ENCODE data around the gene PACSIN1.

DNA sequence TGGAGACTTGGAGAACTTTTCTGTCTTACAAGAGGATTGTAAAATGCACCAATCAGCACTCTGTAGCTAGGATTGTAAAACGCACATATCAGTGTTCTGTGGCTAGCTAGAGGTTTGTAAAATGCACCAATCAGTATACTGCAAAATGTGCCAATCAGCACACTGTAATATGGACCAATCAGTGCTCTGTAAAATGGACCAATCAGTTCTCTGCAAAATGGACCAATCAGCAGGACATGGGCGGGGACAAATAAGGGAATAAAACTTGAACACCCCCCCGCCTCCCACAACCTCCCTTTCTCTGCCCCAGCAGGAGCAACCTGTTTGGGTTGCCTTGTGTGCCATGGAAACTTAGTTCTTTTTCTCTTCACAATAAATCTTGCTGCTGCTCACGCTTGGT, 27.2 kb upstream of the PACSIN1 start:
- TF ChIP-seq, protein P1, sequence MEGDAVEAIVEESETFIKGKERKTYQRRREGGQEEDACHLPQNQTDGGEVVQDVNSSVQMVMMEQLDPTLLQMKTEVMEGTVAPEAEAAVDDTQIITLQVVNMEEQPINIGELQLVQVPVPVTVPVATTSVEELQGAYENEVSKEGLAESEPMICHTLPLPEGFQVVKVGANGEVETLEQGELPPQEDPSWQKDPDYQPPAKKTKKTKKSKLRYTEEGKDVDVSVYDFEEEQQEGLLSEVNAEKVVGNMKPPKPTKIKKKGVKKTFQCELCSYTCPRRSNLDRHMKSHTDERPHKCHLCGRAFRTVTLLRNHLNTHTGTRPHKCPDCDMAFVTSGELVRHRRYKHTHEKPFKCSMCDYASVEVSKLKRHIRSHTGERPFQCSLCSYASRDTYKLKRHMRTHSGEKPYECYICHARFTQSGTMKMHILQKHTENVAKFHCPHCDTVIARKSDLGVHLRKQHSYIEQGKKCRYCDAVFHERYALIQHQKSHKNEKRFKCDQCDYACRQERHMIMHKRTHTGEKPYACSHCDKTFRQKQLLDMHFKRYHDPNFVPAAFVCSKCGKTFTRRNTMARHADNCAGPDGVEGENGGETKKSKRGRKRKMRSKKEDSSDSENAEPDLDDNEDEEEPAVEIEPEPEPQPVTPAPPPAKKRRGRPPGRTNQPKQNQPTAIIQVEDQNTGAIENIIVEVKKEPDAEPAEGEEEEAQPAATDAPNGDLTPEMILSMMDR (conservative IDR thresholded peaks at IDR 0.05; ENCODE audit: low read length), result no peak
- TF ChIP-seq EZH2phosphoT487 (IDR thresholded peaks at IDR 0.05; ENCODE audit: borderline replicate concordance, low read depth, low read length), result no peak

All from OCI-LY7 (cell line).